Transverse colon (tissue), 4 donors: ENCODE results near the gene ZFP37.
"Not testable (repeated sequence)": the region's sequence is repeated elsewhere in the genome, so short reads cannot be mapped to it uniquely, and the experiment has no call there.

ENCODE experiments used
- EP300 ChIP-seq: sonication (generic); formaldehyde crosslinking; IDR thresholded peaks from one replicate; pipeline ENCODE4 v1.6.1; 2017; ENCODE audit warnings: antibody characterized with exemption, low read depth
- POLR2A ChIP-seq: fragments of 450-650 bp; IDR thresholded peaks from one replicate; pipeline ENCODE4 v1.6.1; 2016; ENCODE audit warnings: antibody characterized with exemption, mild to moderate bottlenecking, moderate library complexity
- POLR2AphosphoS5 ChIP-seq, 3 donors: sonication (generic); formaldehyde crosslinking; IDR thresholded peaks; one replicate each; pipeline ENCODE4 v1.6.1; 2016; ENCODE audit warnings: antibody characterized with exemption in 3 of 3
- TF ChIP-seq, protein P1 (sequence below), 5 experiments: fragments of 200-600 bp in 3 of 5; fragments of 450-650 bp in 2 of 5; sonication (generic) in 3 of 5; IDR thresholded peaks; 1 replicate in 2 of 5; 2 replicates in 3 of 5; pipeline ENCODE4 v1.5.1; 2016 to 2017; ENCODE audit warnings: antibody characterized with exemption in 5 of 5, inconsistent platforms in 3 of 5, mild to moderate bottlenecking in 2 of 5, moderate library complexity in 1 of 5

DNA sequence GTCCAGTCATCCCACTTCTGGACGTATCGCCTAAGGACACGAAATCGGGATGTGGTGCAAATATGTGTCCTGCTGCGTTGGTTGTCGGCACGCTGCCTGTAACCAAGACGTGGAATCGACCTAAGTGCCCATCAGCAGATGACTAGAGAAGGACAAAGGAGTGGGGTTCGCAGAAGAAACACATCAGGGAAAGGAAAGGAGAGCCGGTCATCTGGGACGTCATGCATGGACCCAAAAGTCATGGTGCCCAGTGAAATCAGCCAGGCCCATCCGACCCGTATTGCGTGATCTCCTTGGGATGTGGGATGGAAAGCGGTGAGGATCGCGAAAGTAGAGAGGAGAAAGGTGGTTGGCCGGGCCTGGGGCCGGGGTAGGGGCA lies 6.4 kb upstream of the ZFP37 start:
- TF ChIP-seq, protein P1, sequence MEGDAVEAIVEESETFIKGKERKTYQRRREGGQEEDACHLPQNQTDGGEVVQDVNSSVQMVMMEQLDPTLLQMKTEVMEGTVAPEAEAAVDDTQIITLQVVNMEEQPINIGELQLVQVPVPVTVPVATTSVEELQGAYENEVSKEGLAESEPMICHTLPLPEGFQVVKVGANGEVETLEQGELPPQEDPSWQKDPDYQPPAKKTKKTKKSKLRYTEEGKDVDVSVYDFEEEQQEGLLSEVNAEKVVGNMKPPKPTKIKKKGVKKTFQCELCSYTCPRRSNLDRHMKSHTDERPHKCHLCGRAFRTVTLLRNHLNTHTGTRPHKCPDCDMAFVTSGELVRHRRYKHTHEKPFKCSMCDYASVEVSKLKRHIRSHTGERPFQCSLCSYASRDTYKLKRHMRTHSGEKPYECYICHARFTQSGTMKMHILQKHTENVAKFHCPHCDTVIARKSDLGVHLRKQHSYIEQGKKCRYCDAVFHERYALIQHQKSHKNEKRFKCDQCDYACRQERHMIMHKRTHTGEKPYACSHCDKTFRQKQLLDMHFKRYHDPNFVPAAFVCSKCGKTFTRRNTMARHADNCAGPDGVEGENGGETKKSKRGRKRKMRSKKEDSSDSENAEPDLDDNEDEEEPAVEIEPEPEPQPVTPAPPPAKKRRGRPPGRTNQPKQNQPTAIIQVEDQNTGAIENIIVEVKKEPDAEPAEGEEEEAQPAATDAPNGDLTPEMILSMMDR (IDR thresholded peaks at IDR 0.05) = not testable (repeated sequence)
- TF ChIP-seq EP300; POLR2A; POLR2AphosphoS5 (IDR thresholded peaks at IDR 0.05): not testable (repeated sequence)
